WTC11 (cell line): ENCODE data around the gene UROC1. TPM values are rescaled to one million over a fixed set of nuclear protein-coding genes. Genes with fewer than 3 reads are reported as not detected.

Experiments
- ATAC-seq: fragments of 200-7000 bp; cut with Tn5 transposase; 2 replicates; pipeline ENCODE4 v1.10.0; 2021; ENCODE audit warnings: mild to moderate bottlenecking, moderate library complexity
- CTCF ChIA-PET: fragments of 300-600 bp; sonication (Branson Sonifier 250); formaldehyde crosslinking; loops from one replicate; lab custom pipeline; 2021; ENCODE audit warnings: antibody characterized with exemption; lab: Charles Lee
- POLR2A ChIA-PET: fragments of 350-600 bp; sonication (Branson Sonifier 250); formaldehyde crosslinking; loops from one replicate; lab custom pipeline; 2021; ENCODE audit warnings: antibody characterized with exemption; lab: Charles Lee
- DNase-seq: peaks from one replicate; pipeline ENCODE4 v3.0.0; 2021; ENCODE audit warnings: low spot score
- H3K27ac Mint-ChIP-seq: 2 replicates; pipeline ENCODE4 v1.8.0; 2021; ENCODE audit warnings: mixed read lengths
- H3K27me3 Mint-ChIP-seq: 2 replicates; pipeline ENCODE4 v1.8.0; 2021; ENCODE audit warnings: low read depth, mild to moderate bottlenecking, moderate library complexity, mixed read lengths
- H3K36me3 Mint-ChIP-seq: 2 replicates; pipeline ENCODE4 v1.8.0; 2021; ENCODE audit warnings: mixed read lengths
- H3K4me1 Mint-ChIP-seq: 2 replicates; pipeline ENCODE4 v1.8.0; 2022; ENCODE audit warnings: mixed read lengths
- H3K4me3 Mint-ChIP-seq: 2 replicates; pipeline ENCODE4 v1.8.0; 2021; ENCODE audit warnings: mild to moderate bottlenecking, moderate library complexity, mixed read lengths
- H3K9me3 Mint-ChIP-seq: 2 replicates; pipeline ENCODE4 v1.8.0; 2021; ENCODE audit warnings: mixed read lengths
- CBFB ChIP-seq: sonication (generic); formaldehyde crosslinking; IDR thresholded peaks from 2 replicates; pipeline ENCODE4 v1.8.1; 2022; ENCODE audit warnings: mild to moderate bottlenecking, low read depth, missing genetic modification reagents
- ELF4 ChIP-seq: sonication (generic); formaldehyde crosslinking; IDR thresholded peaks from 2 replicates; pipeline ENCODE4 v1.8.1; 2022; ENCODE audit warnings: low read depth, mild to moderate bottlenecking, moderate library complexity, missing genetic modification reagents
- EMX1 ChIP-seq: fragments of 250-450 bp; sonication (Bioruptor Pico); IDR thresholded peaks from 2 replicates; pipeline ENCODE4 v1.8.0; 2021; ENCODE audit warnings: mild to moderate bottlenecking
- ETV6 ChIP-seq: sonication (generic); formaldehyde crosslinking; IDR thresholded peaks from 2 replicates; pipeline ENCODE4 v1.8.1; 2022; ENCODE audit warnings: mild to moderate bottlenecking, missing genetic modification reagents
- FOXP1 ChIP-seq: sonication (generic); formaldehyde crosslinking; IDR thresholded peaks from 2 replicates; pipeline ENCODE4 v1.8.0; 2022; ENCODE audit warnings: missing genetic modification reagents, mild to moderate bottlenecking, moderate library complexity, borderline replicate concordance
- GABPB1 ChIP-seq: sonication (generic); formaldehyde crosslinking; IDR thresholded peaks from 2 replicates; pipeline ENCODE4 v1.8.1; 2023; ENCODE audit warnings: mild to moderate bottlenecking, missing genetic modification reagents
- GRHL2 ChIP-seq: fragments of 250-450 bp; sonication (Bioruptor Pico); IDR thresholded peaks from 2 replicates; pipeline ENCODE4 v1.8.0; 2022; ENCODE audit warnings: mild to moderate bottlenecking, moderate library complexity; ENCODE audit not compliant: insufficient replicate concordance, severe bottlenecking
- KAT7 ChIP-seq: sonication (generic); formaldehyde crosslinking; IDR thresholded peaks from 2 replicates; pipeline ENCODE4 v1.8.1; 2023; ENCODE audit warnings: missing genetic modification reagents, mild to moderate bottlenecking, borderline replicate concordance
- NFATC4 ChIP-seq: fragments of 250-450 bp; sonication (Bioruptor Pico); IDR thresholded peaks from 2 replicates; pipeline ENCODE4 v1.9.0; 2021; ENCODE audit warnings: mild to moderate bottlenecking
- SMAD3 ChIP-seq: sonication (generic); formaldehyde crosslinking; IDR thresholded peaks from 2 replicates; pipeline ENCODE4 v1.8.0; 2022; ENCODE audit warnings: missing genetic modification reagents, mild to moderate bottlenecking, borderline replicate concordance
- SMAD4 ChIP-seq: sonication (generic); formaldehyde crosslinking; IDR thresholded peaks from 2 replicates; pipeline ENCODE4 v1.8.0; 2022; ENCODE audit warnings: mild to moderate bottlenecking, missing genetic modification reagents
- SOX15 ChIP-seq: fragments of 250-450 bp; sonication (Bioruptor Pico); IDR thresholded peaks from 2 replicates; pipeline ENCODE4 v1.9.0; 2021; ENCODE audit warnings: mild to moderate bottlenecking
- SP1 ChIP-seq: sonication (generic); formaldehyde crosslinking; conservative IDR thresholded peaks from 2 replicates; pipeline ENCODE4 v1.8.1; 2022; ENCODE audit warnings: missing genetic modification reagents
- TCF7 ChIP-seq: sonication (generic); formaldehyde crosslinking; IDR thresholded peaks from 2 replicates; pipeline ENCODE4 v1.8.0; 2022; ENCODE audit warnings: mild to moderate bottlenecking, low read depth, missing genetic modification reagents, moderate library complexity
- TEAD1 ChIP-seq: sonication (generic); formaldehyde crosslinking; IDR thresholded peaks from 2 replicates; pipeline ENCODE4 v1.8.0; 2022; ENCODE audit warnings: mild to moderate bottlenecking, missing genetic modification reagents
- ZNF219 ChIP-seq: sonication (generic); formaldehyde crosslinking; IDR thresholded peaks from 2 replicates; pipeline ENCODE4 v1.8.0; 2023; ENCODE audit warnings: missing genetic modification reagents, mild to moderate bottlenecking, borderline replicate concordance
- ZNF232 ChIP-seq: sonication (generic); formaldehyde crosslinking; IDR thresholded peaks from 2 replicates; pipeline ENCODE4 v1.8.0; 2022; ENCODE audit warnings: mild to moderate bottlenecking, missing genetic modification reagents
- ZNF423 ChIP-seq: fragments of 250-450 bp; sonication (Bioruptor Pico); IDR thresholded peaks from 2 replicates; pipeline ENCODE4 v2.1.2; 2022; ENCODE audit warnings: mild to moderate bottlenecking, moderate library complexity
- total RNA-seq: library from RNA; stranded (reverse); gene quantifications from 3 replicates; pipeline ENCODE4 v1.2.3, GENCODE V29; 2021
- TF ChIP-seq, protein P1 (sequence below): sonication (generic); formaldehyde crosslinking; IDR thresholded peaks from 2 replicates; pipeline ENCODE4 v1.8.0; 2022; ENCODE audit warnings: mild to moderate bottlenecking, missing genetic modification reagents
- TF ChIP-seq, protein P2 (sequence below): sonication (generic); formaldehyde crosslinking; IDR thresholded peaks from 2 replicates; pipeline ENCODE4 v1.8.0; 2022; ENCODE audit warnings: mild to moderate bottlenecking, missing genetic modification reagents
- TF ChIP-seq, protein P3 (sequence below): sonication (generic); formaldehyde crosslinking; IDR thresholded peaks from 2 replicates; pipeline ENCODE4 v1.8.0; 2022; ENCODE audit warnings: mild to moderate bottlenecking, missing genetic modification reagents
- TF ChIP-seq, protein P4 (sequence below): sonication (generic); formaldehyde crosslinking; IDR thresholded peaks from 2 replicates; pipeline ENCODE4 v1.8.1; 2022; ENCODE audit warnings: low read depth, missing genetic modification reagents, borderline replicate concordance
- TF ChIP-seq, protein P5 (sequence below): sonication (generic); formaldehyde crosslinking; IDR thresholded peaks from 2 replicates; pipeline ENCODE4 v1.8.1; 2022; ENCODE audit warnings: low read depth, mild to moderate bottlenecking, moderate library complexity, missing genetic modification reagents, borderline replicate concordance
- TF ChIP-seq, protein P6 (sequence below): sonication (generic); formaldehyde crosslinking; IDR thresholded peaks from 2 replicates; pipeline ENCODE4 v1.8.1; 2023; ENCODE audit warnings: mild to moderate bottlenecking, missing genetic modification reagents, moderate library complexity
- TF ChIP-seq, protein P7 (sequence below): sonication (generic); formaldehyde crosslinking; IDR thresholded peaks from 2 replicates; pipeline ENCODE4 v1.8.0; 2023; ENCODE audit warnings: missing genetic modification reagents
- TF ChIP-seq, protein P8 (sequence below): sonication (generic); formaldehyde crosslinking; IDR thresholded peaks from 2 replicates; pipeline ENCODE4 v1.8.1; 2022; ENCODE audit warnings: mild to moderate bottlenecking, moderate library complexity, missing genetic modification reagents

The UROC1 gene
- total RNA-seq, 1 experiment from 2014 or later: not detected

DNA sequence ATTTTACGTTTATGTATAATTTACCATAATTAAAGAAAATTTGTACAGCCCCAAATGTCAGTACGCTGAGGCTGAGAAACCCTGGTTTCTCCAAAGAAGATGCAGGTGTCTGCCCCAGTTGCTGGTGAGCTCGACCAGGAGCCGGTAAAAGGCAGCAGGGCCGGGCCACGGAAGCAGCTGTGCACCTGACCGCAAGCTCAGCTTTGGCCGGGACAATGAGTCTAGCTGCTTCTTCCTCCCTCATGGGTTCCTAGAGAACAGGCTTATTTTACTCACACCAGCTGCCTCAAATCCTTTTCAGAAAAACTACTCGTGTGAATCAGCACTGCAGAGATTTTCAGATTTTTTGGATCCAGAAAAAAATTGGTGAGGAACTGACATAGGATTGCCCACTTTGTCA is 23.8 kb downstream of the UROC1 start:
- DNase-seq: no peak
- H3K4me3 Mint-ChIP-seq: no peak overlapping the region
- H3K36me3 Mint-ChIP-seq: no peaks in the 10 kb centered on the region
- H3K27ac Mint-ChIP-seq: no peak overlapping the region
- H3K4me1 Mint-ChIP-seq: peaks cover 11% of the 10 kb centered on the region
- CTCF ChIA-PET: no interaction called here
- no peak for ATAC-seq
- TF ChIP-seq NFATC4 (CRISPR knock-in tag) (no peak), TCF7 (CRISPR knock-in tag) (no peak), SOX15 (CRISPR knock-in tag) (no peak), SP1 (CRISPR knock-in tag) (no peak), CBFB (CRISPR knock-in tag) (no peak), KAT7 (no peak), SMAD3 (CRISPR knock-in tag) (no peak), ETV6 (CRISPR knock-in tag) (no peak), ZNF423 (CRISPR knock-in tag) (no peak), ELF4 (CRISPR knock-in tag) (no peak), SMAD4 (CRISPR knock-in tag) (no peak), GRHL2 (no peak), FOXP1 (CRISPR knock-in tag) (no peak)
- TF ChIP-seq, protein P1, sequence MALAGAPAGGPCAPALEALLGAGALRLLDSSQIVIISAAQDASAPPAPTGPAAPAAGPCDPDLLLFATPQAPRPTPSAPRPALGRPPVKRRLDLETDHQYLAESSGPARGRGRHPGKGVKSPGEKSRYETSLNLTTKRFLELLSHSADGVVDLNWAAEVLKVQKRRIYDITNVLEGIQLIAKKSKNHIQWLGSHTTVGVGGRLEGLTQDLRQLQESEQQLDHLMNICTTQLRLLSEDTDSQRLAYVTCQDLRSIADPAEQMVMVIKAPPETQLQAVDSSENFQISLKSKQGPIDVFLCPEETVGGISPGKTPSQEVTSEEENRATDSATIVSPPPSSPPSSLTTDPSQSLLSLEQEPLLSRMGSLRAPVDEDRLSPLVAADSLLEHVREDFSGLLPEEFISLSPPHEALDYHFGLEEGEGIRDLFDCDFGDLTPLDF (CRISPR knock-in tag): no peak
- TF ChIP-seq, protein P2, sequence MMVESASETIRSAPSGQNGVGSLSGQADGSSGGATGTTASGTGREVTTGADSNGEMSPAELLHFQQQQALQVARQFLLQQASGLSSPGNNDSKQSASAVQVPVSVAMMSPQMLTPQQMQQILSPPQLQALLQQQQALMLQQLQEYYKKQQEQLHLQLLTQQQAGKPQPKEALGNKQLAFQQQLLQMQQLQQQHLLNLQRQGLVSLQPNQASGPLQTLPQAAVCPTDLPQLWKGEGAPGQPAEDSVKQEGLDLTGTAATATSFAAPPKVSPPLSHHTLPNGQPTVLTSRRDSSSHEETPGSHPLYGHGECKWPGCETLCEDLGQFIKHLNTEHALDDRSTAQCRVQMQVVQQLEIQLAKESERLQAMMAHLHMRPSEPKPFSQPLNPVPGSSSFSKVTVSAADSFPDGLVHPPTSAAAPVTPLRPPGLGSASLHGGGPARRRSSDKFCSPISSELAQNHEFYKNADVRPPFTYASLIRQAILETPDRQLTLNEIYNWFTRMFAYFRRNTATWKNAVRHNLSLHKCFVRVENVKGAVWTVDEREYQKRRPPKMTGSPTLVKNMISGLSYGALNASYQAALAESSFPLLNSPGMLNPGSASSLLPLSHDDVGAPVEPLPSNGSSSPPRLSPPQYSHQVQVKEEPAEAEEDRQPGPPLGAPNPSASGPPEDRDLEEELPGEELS (CRISPR knock-in tag): no peak
- TF ChIP-seq, protein P3, sequence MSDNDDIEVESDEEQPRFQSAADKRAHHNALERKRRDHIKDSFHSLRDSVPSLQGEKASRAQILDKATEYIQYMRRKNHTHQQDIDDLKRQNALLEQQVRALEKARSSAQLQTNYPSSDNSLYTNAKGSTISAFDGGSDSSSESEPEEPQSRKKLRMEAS (CRISPR knock-in tag): no peak
- TF ChIP-seq, protein P4, sequence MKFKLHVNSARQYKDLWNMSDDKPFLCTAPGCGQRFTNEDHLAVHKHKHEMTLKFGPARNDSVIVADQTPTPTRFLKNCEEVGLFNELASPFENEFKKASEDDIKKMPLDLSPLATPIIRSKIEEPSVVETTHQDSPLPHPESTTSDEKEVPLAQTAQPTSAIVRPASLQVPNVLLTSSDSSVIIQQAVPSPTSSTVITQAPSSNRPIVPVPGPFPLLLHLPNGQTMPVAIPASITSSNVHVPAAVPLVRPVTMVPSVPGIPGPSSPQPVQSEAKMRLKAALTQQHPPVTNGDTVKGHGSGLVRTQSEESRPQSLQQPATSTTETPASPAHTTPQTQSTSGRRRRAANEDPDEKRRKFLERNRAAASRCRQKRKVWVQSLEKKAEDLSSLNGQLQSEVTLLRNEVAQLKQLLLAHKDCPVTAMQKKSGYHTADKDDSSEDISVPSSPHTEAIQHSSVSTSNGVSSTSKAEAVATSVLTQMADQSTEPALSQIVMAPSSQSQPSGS (CRISPR knock-in tag): no peak
- TF ChIP-seq, protein P5, sequence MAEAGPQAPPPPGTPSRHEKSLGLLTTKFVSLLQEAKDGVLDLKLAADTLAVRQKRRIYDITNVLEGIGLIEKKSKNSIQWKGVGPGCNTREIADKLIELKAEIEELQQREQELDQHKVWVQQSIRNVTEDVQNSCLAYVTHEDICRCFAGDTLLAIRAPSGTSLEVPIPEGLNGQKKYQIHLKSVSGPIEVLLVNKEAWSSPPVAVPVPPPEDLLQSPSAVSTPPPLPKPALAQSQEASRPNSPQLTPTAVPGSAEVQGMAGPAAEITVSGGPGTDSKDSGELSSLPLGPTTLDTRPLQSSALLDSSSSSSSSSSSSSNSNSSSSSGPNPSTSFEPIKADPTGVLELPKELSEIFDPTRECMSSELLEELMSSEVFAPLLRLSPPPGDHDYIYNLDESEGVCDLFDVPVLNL (CRISPR knock-in tag): no peak
- TF ChIP-seq, protein P6, sequence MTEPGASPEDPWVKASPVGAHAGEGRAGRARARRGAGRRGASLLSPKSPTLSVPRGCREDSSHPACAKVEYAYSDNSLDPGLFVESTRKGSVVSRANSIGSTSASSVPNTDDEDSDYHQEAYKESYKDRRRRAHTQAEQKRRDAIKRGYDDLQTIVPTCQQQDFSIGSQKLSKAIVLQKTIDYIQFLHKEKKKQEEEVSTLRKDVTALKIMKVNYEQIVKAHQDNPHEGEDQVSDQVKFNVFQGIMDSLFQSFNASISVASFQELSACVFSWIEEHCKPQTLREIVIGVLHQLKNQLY (CRISPR knock-in tag): no peak
- no peaks in the 10 kb centered on the region for H3K27me3 Mint-ChIP-seq
- POLR2A ChIA-PET: no interaction called here
- no peaks in the 10 kb centered on the region for H3K9me3 Mint-ChIP-seq

DNA sequence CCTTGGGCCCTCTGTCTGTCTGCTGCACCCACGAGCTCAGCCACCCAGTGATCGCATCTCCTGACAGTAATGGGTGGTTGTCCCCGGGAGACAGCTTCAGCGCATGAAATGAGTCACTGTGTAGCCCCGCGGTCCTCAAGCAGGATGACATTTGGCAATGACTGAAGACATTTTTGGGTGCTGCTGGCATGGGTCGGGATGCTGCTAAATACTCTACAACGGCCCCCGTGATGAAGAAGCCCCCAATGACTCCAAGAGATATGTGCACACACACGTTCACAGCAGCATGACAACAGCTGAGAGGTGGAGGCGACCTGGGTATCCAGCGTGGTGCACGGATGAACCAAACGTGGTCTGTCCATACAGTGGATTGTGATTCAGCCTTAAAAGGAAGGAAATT is 24.5 kb downstream of the UROC1 start:
- CTCF ChIA-PET: no interaction called here
- H3K36me3 Mint-ChIP-seq: no peaks in the 10 kb centered on the region
- no peak overlapping the region for H3K4me3 Mint-ChIP-seq
- ATAC-seq: no peak
- no peaks in the 10 kb centered on the region for H3K9me3 Mint-ChIP-seq
- no peak for DNase-seq
- no peaks in the 10 kb centered on the region for H3K27me3 Mint-ChIP-seq
- H3K4me1 Mint-ChIP-seq: peaks cover 8% of the 10 kb centered on the region
- POLR2A ChIA-PET: no interaction called here
- no peak overlapping the region for H3K27ac Mint-ChIP-seq
- TF ChIP-seq, protein P7, sequence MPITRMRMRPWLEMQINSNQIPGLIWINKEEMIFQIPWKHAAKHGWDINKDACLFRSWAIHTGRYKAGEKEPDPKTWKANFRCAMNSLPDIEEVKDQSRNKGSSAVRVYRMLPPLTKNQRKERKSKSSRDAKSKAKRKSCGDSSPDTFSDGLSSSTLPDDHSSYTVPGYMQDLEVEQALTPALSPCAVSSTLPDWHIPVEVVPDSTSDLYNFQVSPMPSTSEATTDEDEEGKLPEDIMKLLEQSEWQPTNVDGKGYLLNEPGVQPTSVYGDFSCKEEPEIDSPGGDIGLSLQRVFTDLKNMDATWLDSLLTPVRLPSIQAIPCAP (CRISPR knock-in tag): no peak
- TF ChIP-seq TCF7 (CRISPR knock-in tag) (no peak), KAT7 (no peak), EMX1 (CRISPR knock-in tag) (no peak), TEAD1 (no peak), FOXP1 (CRISPR knock-in tag) (no peak), ELF4 (CRISPR knock-in tag) (no peak), ZNF219 (CRISPR knock-in tag) (no peak), ZNF232 (CRISPR knock-in tag) (no peak), GABPB1 (no peak), ETV6 (CRISPR knock-in tag) (no peak)
- TF ChIP-seq, protein P8, sequence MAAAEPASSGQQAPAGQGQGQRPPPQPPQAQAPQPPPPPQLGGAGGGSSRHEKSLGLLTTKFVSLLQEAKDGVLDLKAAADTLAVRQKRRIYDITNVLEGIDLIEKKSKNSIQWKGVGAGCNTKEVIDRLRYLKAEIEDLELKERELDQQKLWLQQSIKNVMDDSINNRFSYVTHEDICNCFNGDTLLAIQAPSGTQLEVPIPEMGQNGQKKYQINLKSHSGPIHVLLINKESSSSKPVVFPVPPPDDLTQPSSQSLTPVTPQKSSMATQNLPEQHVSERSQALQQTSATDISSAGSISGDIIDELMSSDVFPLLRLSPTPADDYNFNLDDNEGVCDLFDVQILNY (CRISPR knock-in tag): no peak
